GM06990 (cell line): ENCODE results near the gene TMEM214.

Source experiments
- DNase-seq: peaks from one replicate; pipeline ENCODE4 v3.0.0-alpha.2; 2011; ENCODE audit not compliant: insufficient read length; ENCODE audit errors: extremely low read depth
- H3K27me3 ChIP-seq: replicated peaks from 2 replicates; pipeline ENCODE4 v1.6.0; 2011; ENCODE audit warnings: low read length; ENCODE audit not compliant: control insufficient read depth, insufficient read depth
- H3K36me3 ChIP-seq: 2 replicates; pipeline ENCODE4 v1.5.1; 2011; ENCODE audit warnings: low read length; ENCODE audit not compliant: control insufficient read depth, insufficient read depth
- H3K4me3 ChIP-seq: replicated peaks from 2 replicates; pipeline ENCODE4 v1.5.1; 2011; ENCODE audit warnings: low read depth, mild to moderate bottlenecking, control low read depth, low read length
- TF ChIP-seq, protein P1 (sequence below): IDR thresholded peaks from 2 replicates; pipeline ENCODE4 v1.5.1; 2011; ENCODE audit warnings: low read length, control low read depth, mild to moderate bottlenecking, inconsistent platforms; ENCODE audit not compliant: insufficient read depth, poor library complexity, severe bottlenecking

The TMEM214 gene

DNA sequence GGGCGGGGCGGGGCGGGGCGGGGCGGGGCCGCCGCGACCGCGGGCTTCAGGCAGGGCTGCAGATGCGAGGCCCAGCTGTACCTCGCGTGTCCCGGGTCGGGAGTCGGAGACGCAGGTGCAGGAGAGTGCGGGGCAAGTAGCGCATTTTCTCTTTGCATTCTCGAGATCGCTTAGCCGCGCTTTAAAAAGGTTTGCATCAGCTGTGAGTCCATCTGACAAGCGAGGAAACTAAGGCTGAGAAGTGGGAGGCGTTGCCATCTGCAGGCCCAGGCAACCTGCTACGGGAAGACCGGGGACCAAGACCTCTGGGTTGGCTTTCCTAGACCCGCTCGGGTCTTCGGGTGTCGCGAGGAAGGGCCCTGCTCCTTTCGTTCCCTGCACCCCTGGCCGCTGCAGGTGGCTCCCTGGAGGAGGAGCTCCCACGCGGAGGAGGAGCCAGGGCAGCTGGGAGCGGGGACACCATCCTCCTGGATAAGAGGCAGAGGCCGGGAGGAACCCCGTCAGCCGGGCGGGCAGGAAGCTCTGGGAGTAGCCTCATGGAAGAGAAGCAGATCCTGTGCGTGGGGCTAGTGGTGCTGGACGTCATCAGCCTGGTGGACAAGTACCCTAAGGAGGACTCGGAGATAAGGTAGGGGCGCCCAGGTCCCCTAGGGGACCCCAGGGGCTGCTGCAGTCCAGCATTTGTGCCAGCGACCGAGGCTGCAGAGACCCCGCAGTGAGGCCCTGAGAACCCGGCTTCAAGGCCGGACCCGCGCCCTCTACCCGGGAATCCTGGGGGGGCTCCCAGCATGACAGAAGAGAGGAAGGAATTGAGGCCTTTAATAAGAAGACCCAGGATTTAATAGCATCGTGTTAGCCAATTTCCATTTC lies 54.2 kb downstream of the TMEM214 start, which contains the start of gene KHK:
Gene KHK, plus strand, starts transcription at position 49 of the 870 bp plus-strand sequence. Its CDS starts 488 bp downstream, at position 537.
- peak within 1 kb of the TSS; percentile 68 for H3K4me3 ChIP-seq
- TF ChIP-seq, protein P1, sequence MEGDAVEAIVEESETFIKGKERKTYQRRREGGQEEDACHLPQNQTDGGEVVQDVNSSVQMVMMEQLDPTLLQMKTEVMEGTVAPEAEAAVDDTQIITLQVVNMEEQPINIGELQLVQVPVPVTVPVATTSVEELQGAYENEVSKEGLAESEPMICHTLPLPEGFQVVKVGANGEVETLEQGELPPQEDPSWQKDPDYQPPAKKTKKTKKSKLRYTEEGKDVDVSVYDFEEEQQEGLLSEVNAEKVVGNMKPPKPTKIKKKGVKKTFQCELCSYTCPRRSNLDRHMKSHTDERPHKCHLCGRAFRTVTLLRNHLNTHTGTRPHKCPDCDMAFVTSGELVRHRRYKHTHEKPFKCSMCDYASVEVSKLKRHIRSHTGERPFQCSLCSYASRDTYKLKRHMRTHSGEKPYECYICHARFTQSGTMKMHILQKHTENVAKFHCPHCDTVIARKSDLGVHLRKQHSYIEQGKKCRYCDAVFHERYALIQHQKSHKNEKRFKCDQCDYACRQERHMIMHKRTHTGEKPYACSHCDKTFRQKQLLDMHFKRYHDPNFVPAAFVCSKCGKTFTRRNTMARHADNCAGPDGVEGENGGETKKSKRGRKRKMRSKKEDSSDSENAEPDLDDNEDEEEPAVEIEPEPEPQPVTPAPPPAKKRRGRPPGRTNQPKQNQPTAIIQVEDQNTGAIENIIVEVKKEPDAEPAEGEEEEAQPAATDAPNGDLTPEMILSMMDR, result no peak
- H3K36me3 ChIP-seq, result no peaks in the 10 kb centered on the region
- no peaks in the 10 kb centered on the region for H3K27me3 ChIP-seq
- no peak for DNase-seq

- Histone ChIP-seq H3K4me3 (no peak overlapping the region), H3K27me3 (no peaks in the 10 kb centered on the region), H3K36me3 (no peaks in the 10 kb centered on the region)
- TF ChIP-seq, protein P1, result no peak
- DNase-seq, result no peak
These were observed 55.2 kb downstream of the TMEM214 start for GRCh38 chr2:27087823-27088410.

DNA sequence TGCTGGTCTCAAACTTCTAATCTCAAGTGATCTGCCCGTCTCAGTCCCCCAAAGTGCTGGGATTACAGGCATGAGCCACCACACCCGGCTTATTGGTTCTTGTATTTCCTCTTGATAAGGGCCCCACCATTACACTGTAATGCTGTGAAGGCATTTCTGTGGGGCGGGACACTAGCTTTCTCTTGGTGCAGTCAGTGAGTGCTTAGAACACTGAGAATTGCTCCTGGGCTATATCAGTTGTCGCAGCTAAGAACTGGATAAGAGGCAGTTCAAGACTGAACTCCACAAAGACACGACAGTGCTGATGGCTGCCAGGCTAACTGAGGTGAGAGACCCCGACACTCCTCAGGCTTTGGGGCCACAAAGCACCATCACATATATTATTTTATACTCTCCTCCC lies 55.9 kb downstream of the TMEM214 start:
- no peak for DNase-seq
- Histone ChIP-seq H3K4me3 (no peak overlapping the region), H3K27me3 (no peaks in the 10 kb centered on the region), H3K36me3 (no peaks in the 10 kb centered on the region)
- TF ChIP-seq, protein P1, result no peak

- no peaks in the 10 kb centered on the region for H3K27me3 ChIP-seq
- TF ChIP-seq, protein P1, result no peak
- DNase-seq, result no peak
- H3K4me3 ChIP-seq, result no peak overlapping the region
- H3K36me3 ChIP-seq, result no peaks in the 10 kb centered on the region
These were observed 56.6 kb downstream of the TMEM214 start for GRCh38 chr2:27089111-27089954.
